ENCODE results near the gene MYO6. TPM values are rescaled to one million over a fixed set of nuclear protein-coding genes. Genes with fewer than 3 reads are reported as not detected.

The MYO6 gene
- total and polyA plus RNA-seq, 7 donors, result 0.93 to 3.7 (median 2.4) TPM

GRCh38 chr6:75824160-75824559, 75.1 kb downstream of the MYO6 start:
- Histone ChIP-seq H3K9me3 (no peaks in the 10 kb centered on the region), H3K4me3 (no peak overlapping the region), H3K4me1 (no peaks in the 10 kb centered on the region), H3K36me3 (ENCODE audit: insufficient read depth in 1 of 2, low read depth in 1 of 2) (no peaks in the 10 kb centered on the region), H3K27me3 (ENCODE audit: insufficient read depth in 3 of 3, low read length in 2 of 3) (no peaks in the 10 kb centered on the region), H3K27ac (no peak overlapping the region)
- DNase-seq (no peak), ATAC-seq (no peak)
- no peak for TF ChIP-seq CTCF (IDR thresholded peaks at IDR 0.05)
- intact Hi-C loops (cut with DNase I), result no loop called here

DNA sequence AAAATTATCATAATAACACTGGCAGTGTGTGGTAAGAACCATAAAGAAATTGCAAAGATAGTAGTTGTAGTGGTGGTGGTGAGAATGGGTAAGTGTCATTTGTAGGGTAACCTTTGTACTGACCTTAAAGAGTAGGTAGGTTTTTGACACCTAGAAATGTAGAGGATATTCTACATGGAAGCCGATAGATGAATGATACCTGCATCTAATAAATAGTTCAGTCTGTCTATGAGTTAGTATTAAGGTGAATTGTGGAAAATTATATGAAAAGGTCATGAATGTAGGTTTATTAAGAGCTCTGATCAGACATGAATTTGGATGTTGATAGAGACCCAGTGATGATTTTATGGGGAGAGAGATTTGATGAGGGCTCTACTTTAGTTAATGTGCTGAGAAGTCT, 78.1 kb downstream of the MYO6 start:
- ATAC-seq (no peak), DNase-seq (no peak)
- H3K9me3 ChIP-seq, result no peaks in the 10 kb centered on the region
- no peak overlapping the region for H3K4me3 ChIP-seq
- H3K4me1 ChIP-seq, result no peaks in the 10 kb centered on the region
- no peaks in the 10 kb centered on the region for H3K27me3 ChIP-seq (ENCODE audit: insufficient read depth in 3 of 3, low read length in 2 of 3)
- intact Hi-C loops (cut with DNase I), result no loop called here
- no peak for TF ChIP-seq CTCF (IDR thresholded peaks at IDR 0.05)
- no peaks in the 10 kb centered on the region for H3K36me3 ChIP-seq (ENCODE audit: insufficient read depth in 1 of 2, low read depth in 1 of 2)
- no peak overlapping the region for H3K27ac ChIP-seq
- WGBS, 3 donors, result 96 to 100% (median 97%) methylated on average over 1 of the region's 1 CpG

DNA sequence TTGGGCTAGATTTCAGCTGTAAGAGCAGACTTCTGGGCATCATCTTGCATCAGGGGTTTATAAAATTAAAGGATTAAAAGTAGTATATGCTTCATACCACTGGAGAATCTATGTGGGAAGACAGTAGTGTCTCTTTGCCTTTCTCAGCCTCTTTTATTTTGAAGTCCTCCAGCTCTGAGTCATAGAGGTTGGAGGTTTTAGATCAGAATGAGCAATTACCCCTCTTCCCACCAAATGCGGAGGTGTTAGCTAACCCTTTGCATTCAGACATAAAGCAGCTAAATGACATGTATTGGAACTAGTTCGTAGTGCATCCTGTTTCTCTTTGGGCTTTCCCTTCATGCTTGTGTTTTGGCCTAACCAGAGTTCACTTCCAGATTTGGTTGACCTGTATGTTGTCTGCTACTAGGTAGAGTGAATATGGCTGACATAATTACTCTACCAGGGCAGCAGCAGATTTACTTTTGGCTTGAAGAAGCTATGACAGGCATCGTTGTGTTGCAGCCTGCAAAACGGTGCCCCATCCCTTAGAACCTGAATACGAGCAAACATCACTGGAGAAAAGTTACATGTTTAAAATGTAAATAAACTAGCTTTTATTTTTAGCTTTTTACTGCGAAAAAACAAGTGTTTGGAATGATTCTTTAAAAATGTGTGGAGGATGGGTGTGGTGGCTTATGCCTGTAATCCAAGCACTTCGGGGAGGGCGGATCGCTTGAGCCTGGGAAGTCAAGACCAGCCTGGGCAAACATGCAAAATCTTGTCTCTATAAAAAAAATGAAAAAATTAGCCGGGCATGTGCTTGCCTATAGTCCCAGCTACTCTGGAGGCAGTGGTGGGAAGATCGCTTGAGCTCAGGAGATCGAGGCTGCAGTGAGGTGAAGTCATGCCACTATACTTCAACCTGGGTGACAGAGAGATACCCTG, 82.2 kb downstream of the MYO6 start:
- no peak for ATAC-seq
- no peaks in the 10 kb centered on the region for H3K36me3 ChIP-seq (ENCODE audit: insufficient read depth in 1 of 2, low read depth in 1 of 2)

DNA sequence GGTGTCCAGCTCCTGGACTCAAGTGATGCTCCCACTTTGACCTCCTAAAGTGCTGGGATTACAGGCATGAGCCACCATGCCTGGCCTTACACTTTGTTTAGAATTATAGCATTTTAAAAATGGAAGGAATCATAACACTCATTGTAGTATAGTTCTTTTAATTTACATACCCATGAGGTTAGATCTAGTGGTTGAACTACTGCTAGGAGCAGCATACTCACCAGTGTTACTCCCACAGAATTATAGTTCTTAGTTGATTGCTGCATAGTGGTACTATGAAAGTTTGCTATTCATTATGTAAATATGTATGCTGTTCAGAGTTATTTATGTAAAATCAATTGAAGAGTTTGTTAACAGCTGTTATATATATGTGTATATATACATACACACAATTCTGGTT, 85.4 kb downstream of the MYO6 start:
- Histone ChIP-seq H3K27me3 (ENCODE audit: insufficient read depth in 3 of 3, low read length in 2 of 3) (no peaks in the 10 kb centered on the region), H3K9me3 (no peaks in the 10 kb centered on the region), H3K4me1 (no peaks in the 10 kb centered on the region), H3K4me3 (no peak overlapping the region), H3K36me3 (ENCODE audit: insufficient read depth in 1 of 2, low read depth in 1 of 2) (no peaks in the 10 kb centered on the region), H3K27ac (no peak overlapping the region)
- no peak for ATAC-seq
- intact Hi-C loops (cut with DNase I), result no loop called here
- DNase-seq, result no peak
- TF ChIP-seq CTCF (IDR thresholded peaks at IDR 0.05), result no peak

More for the DNA sequence above, 82.2 kb downstream of the MYO6 start:
- no peaks in the 10 kb centered on the region for H3K27me3 ChIP-seq (ENCODE audit: insufficient read depth in 3 of 3, low read length in 2 of 3)
- DNase-seq, result no peak
- WGBS, 3 donors, result 59 to 74% (median 74%) methylated on average over 12 of the region's 12 CpGs
- H3K4me3 ChIP-seq, result no peak overlapping the region
- H3K4me1 ChIP-seq, result no peaks in the 10 kb centered on the region
- no peaks in the 10 kb centered on the region for H3K9me3 ChIP-seq
- intact Hi-C loops (cut with DNase I), result no loop called here
- TF ChIP-seq CTCF (IDR thresholded peaks at IDR 0.05), result no peak
- H3K27ac ChIP-seq, result no peak overlapping the region

DNA sequence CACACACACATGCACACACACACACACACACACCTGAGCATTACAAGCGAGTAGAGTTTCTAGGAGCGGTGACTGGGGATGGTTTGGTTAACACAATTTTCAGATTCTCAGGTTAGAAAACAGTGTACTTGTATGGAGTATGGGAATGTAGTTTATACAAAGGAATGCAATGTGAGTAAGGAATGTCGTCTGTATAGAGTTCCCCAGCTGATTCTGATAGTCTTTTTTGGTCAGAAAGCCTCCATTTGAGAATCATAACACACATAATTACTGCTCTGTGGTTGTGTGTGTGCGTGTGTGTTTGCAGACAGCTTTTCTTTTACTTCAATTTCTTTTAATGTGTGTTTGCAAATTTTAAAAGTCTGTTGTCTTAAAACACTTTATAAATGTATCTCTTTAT, 93.2 kb downstream of the MYO6 start:
- intact Hi-C loops (cut with DNase I), result no loop called here
- Histone ChIP-seq H3K4me1 (no peaks in the 10 kb centered on the region), H3K9me3 (no peaks in the 10 kb centered on the region), H3K27me3 (ENCODE audit: insufficient read depth in 3 of 3, low read length in 2 of 3) (no peaks in the 10 kb centered on the region), H3K4me3 (no peak overlapping the region), H3K36me3 (ENCODE audit: insufficient read depth in 1 of 2, low read depth in 1 of 2) (peaks cover 0 to 16% of the 10 kb centered on the region in 2 donors), H3K27ac (no peak overlapping the region)
- TF ChIP-seq CTCF (IDR thresholded peaks at IDR 0.05), result no peak
- WGBS, 3 donors, result 83 to 88% (median 84%) methylated on average over 4 of the region's 4 CpGs
- no peak for DNase-seq
- no peak for ATAC-seq
